ENCODE results near the gene CMYA5.

The CMYA5 gene

GRCh38 chr5:79841172-79841571, 151.5 kb downstream of the CMYA5 start:
- DNase-seq = no peak

- DNase-seq = no peak
These were observed 152.6 kb downstream of the CMYA5 start for GRCh38 chr5:79842006-79842881.

- DNase-seq = no peak
These were observed 153.4 kb downstream of the CMYA5 start for GRCh38 chr5:79842991-79843390.

- DNase-seq = no peak
These were observed 154.1 kb downstream of the CMYA5 start for GRCh38 chr5:79843450-79844388.

GRCh38 chr5:79844571-79844970, 154.9 kb downstream of the CMYA5 start:
- no peak for DNase-seq

GRCh38 chr5:79845448-79846197, 156.0 kb downstream of the CMYA5 start:
- DNase-seq = no peak

GRCh38 chr5:79846198-79846521, 156.5 kb downstream of the CMYA5 start:
- DNase-seq = no peak

- no peak for DNase-seq
These were observed 157.9 kb downstream of the CMYA5 start for GRCh38 chr5:79847561-79847960.

GRCh38 chr5:79849061-79849460, 159.4 kb downstream of the CMYA5 start:
- DNase-seq = no peak

Measured in right forelimb (tissue), 1 donor.